Cardiac muscle cell (in vitro differentiated cells and primary cell): ENCODE measurements around the gene ZFAND2B. TPM values are rescaled to one million over a fixed set of nuclear protein-coding genes. Genes with fewer than 3 reads are reported as not detected.

Source experiments
- DNase-seq, 2 donors: peaks; one replicate each; pipeline versions ENCODE4 v3.0.0 to v3.0.0-alpha.2; 2010 to 2017; ENCODE audit warnings: low read depth in 1 of 2, low spot score in 1 of 2
- H3K27ac ChIP-seq: fragments of 200-600 bp; sonication (generic); 2 replicates; pipeline ENCODE4 v1.5.1; 2016
- H3K27me3 ChIP-seq: fragments of 200-600 bp; sonication (generic); 2 replicates; pipeline ENCODE4 v1.6.0; 2016; ENCODE audit warnings: control low read depth
- H3K36me3 ChIP-seq: fragments of 200-600 bp; sonication (generic); 2 replicates; pipeline ENCODE4 v1.5.1; 2016; ENCODE audit warnings: control low read depth
- H3K4me1 ChIP-seq: fragments of 200-600 bp; sonication (generic); 2 replicates; pipeline ENCODE4 v1.8.1; 2017; ENCODE audit warnings: low read depth, mild to moderate bottlenecking, mixed run types
- H3K4me3 ChIP-seq: fragments of 200-600 bp; sonication (generic); 2 replicates; pipeline ENCODE4 v1.5.1; 2016; ENCODE audit warnings: mild to moderate bottlenecking
- H3K9me3 ChIP-seq: fragments of 200-600 bp; sonication (generic); 2 replicates; pipeline ENCODE4 v1.5.1; 2017; ENCODE audit warnings: low read depth, mild to moderate bottlenecking, control low read depth
- polyA plus RNA-seq: library from polyadenylated mRNA; unstranded; fragments of >200 nt; fragmentation: Nextera tagmentation; extraction: Ambion mirVana; gene quantifications from 2 replicates; pipeline ENCODE4 v1.2.1, GENCODE V29; 2016
- total RNA-seq: library from RNA; depleted of rRNA; stranded (reverse); fragments of >200 nt; gene quantifications from 2 replicates; pipeline ENCODE4 v1.2.3, GENCODE V29; 2016
- TF ChIP-seq, protein P1 (sequence below): IDR thresholded peaks from 2 replicates; pipeline ENCODE4 v1.5.1; 2012; ENCODE audit warnings: low read depth, mild to moderate bottlenecking, low read length

The ZFAND2B gene
- total and polyA plus RNA-seq, 2 experiments from 2014 or later = 35.4 to 54.8 TPM

DNA sequence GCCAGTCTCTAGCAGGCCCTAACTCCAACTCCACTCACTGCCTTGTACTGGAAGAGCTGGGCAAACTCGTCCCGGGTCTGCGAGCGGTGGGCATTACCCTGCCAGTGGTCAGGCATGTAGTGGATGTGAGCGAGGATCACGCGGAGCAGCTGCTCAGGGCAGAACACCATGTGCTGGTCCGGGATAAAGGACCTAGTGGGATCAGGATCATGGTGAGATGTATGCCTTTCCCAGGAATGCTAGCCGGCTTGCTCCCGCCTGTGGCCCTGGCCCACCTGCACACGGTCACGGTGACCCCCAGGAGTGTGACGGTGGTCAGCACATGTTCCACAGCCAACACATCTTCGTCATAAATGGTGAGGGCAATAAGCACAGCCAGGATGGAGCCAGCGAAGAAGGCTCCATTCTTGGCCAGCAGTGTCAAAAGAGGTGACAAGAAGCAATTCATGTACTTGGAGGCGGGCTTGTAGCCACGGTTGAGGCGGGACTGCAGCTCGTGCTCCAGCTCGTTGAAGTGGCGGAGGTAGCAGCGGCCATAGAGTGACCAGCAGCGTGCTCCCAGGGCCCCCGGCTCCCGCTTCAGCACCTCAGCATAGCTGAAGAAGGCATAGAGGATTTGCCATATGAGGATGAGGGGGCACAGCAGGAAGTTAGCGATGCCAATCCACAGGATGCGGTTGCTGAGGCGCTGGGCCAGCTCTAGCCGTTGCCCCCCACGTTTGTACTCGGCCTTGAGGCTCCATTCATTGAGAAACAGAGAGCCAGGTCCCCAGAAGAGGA is 17.4 kb downstream of the ZFAND2B start:
- no peaks in the 10 kb centered on the region for H3K9me3 ChIP-seq
- H3K4me3 ChIP-seq = no peak overlapping the region
- peaks cover 11% of the 10 kb centered on the region for H3K4me1 ChIP-seq
- TF ChIP-seq, protein P1, sequence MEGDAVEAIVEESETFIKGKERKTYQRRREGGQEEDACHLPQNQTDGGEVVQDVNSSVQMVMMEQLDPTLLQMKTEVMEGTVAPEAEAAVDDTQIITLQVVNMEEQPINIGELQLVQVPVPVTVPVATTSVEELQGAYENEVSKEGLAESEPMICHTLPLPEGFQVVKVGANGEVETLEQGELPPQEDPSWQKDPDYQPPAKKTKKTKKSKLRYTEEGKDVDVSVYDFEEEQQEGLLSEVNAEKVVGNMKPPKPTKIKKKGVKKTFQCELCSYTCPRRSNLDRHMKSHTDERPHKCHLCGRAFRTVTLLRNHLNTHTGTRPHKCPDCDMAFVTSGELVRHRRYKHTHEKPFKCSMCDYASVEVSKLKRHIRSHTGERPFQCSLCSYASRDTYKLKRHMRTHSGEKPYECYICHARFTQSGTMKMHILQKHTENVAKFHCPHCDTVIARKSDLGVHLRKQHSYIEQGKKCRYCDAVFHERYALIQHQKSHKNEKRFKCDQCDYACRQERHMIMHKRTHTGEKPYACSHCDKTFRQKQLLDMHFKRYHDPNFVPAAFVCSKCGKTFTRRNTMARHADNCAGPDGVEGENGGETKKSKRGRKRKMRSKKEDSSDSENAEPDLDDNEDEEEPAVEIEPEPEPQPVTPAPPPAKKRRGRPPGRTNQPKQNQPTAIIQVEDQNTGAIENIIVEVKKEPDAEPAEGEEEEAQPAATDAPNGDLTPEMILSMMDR = no peak
- DNase-seq = no peak
- peaks cover 56% of the 10 kb centered on the region for H3K36me3 ChIP-seq
- H3K27me3 ChIP-seq = no peaks in the 10 kb centered on the region
- H3K27ac ChIP-seq = no peak overlapping the region

DNA sequence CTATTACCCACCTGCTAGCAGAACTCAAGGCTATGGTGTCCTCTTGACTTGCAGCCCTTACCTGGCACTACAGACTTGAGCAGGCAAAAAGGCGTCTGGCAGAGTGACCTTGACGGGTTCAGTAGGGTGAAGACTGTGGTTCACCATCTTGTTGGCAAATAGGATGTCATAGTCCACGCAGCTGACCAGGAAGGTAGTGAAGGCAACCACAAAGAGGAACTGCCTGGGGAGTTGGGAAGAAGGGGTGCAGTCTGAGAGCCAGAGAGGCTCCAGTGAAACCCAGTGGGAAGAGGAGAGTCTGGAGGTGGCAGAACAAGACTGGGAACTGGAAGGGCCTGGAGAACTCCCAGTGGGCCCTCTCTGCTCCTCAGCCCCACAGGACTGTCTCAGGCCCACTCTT is 18.8 kb downstream of the ZFAND2B start:
- H3K36me3 ChIP-seq = peaks cover 48% of the 10 kb centered on the region
- no peaks in the 10 kb centered on the region for H3K9me3 ChIP-seq
- no peak overlapping the region for H3K4me3 ChIP-seq
- DNase-seq = no peak
- H3K27me3 ChIP-seq = no peaks in the 10 kb centered on the region
- TF ChIP-seq, protein P1 = no peak
- H3K4me1 ChIP-seq = peaks cover 7% of the 10 kb centered on the region
- H3K27ac ChIP-seq = no peak overlapping the region

DNA sequence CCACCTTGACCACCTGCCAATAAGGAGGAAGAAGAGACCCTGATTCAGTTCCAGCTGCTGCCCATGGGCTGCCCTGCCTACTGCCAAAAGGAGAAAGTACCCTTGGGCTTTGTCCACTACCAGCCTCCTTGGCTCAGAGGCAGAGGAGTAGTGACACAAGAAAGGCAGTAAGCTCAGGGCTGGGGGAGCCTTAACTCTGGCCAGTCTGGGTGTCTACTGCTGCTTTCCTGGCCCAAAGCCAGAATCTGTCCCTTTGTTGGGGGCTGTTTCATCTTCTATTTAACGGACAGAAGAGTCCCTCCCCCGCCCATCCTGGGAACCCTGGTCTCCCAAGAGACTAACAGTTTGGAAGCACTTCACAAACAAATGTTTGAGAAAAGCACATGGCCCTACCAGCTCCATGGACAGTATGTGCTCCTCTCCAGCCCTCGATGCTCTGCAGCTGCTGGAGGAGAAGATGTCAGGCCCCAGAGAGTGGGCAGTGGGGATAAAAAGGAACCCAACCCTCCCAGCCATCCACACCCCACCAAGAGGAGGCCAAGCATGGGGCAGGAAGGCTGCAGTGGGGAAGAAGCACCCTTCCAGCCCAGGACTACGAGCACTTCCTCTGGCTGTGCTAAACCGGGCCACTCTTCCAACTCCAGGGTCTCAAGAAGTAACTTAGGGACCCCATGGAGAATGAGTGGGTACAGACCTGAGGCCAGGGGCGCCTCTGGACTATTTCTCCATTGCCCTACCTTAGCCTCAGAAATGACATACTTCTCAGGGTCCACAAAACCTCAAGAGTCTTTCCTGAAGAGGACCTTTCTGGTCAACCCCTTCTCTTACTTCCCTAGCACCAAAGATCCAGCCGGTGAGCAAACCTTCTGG is 21.7 kb downstream of the ZFAND2B start:
- Histone ChIP-seq H3K27ac (peak overlapping the region; percentile 94), H3K9me3 (no peaks in the 10 kb centered on the region), H3K36me3 (peaks cover 41% of the 10 kb centered on the region), H3K27me3 (no peaks in the 10 kb centered on the region), H3K4me3 (peak overlapping the region; percentile 72), H3K4me1 (peaks cover 16% of the 10 kb centered on the region)
- TF ChIP-seq, protein P1 = no peak
- DNase-seq = no peak

DNA sequence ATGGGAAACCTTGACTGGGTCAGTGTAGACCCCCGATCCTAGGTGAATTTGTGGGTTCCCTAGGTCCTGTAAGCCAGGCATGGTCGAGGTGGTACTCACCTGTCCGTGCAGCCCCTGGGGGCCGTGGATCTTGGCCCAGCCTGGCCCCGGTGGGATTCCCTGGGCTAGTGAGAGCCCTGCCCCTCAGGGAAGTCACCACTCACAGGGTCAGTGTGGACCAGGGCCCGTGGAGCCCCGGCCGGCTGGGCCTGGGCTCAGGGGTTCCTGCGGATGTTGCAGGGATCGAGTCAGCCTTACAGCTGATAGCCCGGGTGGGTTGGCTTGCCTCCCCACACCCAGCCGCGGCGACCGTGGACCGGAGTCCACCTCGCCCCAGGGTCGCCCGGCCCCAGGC is 22.3 kb downstream of the ZFAND2B start:
- Histone ChIP-seq H3K4me3 (peak overlapping the region; percentile 72), H3K27ac (peak overlapping the region; percentile 94), H3K4me1 (peaks cover 16% of the 10 kb centered on the region), H3K27me3 (no peaks in the 10 kb centered on the region), H3K36me3 (peaks cover 41% of the 10 kb centered on the region), H3K9me3 (no peaks in the 10 kb centered on the region)
- TF ChIP-seq, protein P1 = no peak
- DNase-seq = no peak

DNA sequence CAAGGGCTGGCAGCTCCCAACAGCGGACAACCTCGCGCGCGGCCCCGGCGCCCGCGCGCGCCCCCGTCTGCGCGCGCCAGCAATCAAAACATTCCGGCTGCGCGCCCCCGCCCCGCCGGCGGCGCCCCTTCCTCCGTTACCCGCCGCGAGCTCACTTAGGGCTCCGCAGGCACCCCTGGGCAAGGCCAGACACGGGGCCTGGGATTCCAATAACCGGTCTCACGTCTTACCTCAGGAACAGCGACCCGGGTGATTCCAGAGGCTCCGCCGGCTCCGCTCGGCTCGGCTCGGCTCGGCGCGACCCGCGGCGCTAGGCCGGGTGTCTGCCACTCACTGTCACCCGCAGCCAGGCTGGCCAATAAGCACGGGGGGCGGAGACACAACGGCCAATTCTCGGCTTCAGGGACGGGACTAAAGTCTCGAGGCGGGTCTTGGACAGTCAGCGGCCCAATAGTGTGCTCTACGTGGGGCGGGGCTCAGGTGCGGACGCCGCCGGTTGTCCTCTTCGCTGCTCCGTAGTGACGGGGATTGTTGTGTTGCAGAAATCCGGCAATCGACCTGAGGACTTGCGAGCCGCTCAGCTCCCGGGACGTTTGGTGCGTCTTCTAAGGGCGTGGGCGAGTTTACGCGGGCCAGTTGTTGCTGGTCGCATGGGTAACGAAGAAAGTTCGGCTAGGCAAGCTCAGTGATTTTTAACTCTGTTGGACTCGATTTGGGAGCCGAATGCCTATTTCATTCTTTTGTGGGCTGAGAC is 22.9 kb downstream of the ZFAND2B start, which contains the start of the genes ANKZF1 and ATG9A:
TSS of gene ANKZF1 (plus strand) at position 502 of the 754 bp plus-strand sequence. CDS start 452 bp downstream, outside the sequence.
TSS of gene ATG9A (minus strand) at position 332 of the 754 bp plus-strand sequence. CDS start 1,612 bp downstream, outside the sequence.
- Histone ChIP-seq H3K27ac (peak within 1 kb of the TSS; percentile 94), H3K9me3 (no peaks in the 10 kb centered on the region), H3K36me3 (peaks cover 41% of the 10 kb centered on the region), H3K4me1 (peaks cover 16% of the 10 kb centered on the region), H3K4me3 (peak within 1 kb of the TSS; percentile 72), H3K27me3 (no peaks in the 10 kb centered on the region)
- peak; percentile 100 for DNase-seq
- TF ChIP-seq, protein P1 = no peak
